ENCODE measurements around the gene NTM.

Gene NTM

DNA sequence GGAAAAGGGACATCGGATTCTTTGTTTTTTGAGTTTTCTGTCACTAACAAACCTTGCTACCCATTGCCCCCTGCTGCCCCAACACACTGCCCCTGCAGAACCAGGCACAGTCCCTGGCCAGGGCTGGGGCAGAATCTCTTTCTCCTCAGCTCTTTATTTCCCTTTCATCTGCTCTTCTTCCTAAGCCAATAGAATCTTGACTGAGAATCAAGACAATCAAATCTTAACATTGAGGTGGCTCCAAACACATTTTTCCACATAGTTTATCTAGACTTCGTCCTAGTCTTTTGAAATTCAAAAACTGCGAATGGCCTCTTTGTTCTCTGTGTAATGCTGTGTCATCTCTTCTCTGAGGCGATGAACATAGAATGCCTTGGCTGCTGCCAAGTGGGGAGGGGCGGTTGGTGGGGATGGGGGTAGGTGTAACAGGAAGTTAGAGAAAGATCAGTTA, 16.1 kb upstream of the NTM start:
- H3K4me3 Mint-ChIP-seq = no peak overlapping the region
- no peaks in the 10 kb centered on the region for H3K4me1 Mint-ChIP-seq
- no peaks in the 10 kb centered on the region for H3K36me3 Mint-ChIP-seq
- H3K9me3 Mint-ChIP-seq = no peaks in the 10 kb centered on the region
- no peak overlapping the region for H3K27ac Mint-ChIP-seq
- H3K27me3 Mint-ChIP-seq = no peaks in the 10 kb centered on the region
- DNase-seq (no peak), ATAC-seq (replicated peaks) (no peak)

DNA sequence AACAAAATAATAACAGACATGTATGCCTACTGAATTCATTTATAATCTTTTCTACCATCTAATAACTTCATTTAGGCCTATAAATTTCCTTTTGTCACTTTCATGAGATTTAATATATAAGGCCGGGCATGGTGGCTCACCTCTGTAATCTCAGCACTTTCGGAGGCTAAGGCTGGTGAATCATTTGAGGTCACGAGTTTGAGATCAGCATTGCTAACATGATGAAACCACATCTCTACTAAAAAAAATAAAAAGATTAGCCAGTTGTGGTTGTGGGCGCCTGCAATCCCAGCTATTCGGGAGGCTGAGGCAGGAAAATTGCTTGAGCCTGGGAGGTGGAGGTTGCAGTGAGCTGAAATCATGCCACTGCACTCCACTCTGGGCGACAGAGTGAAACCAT, 14.2 kb upstream of the NTM start:
- Mint-ChIP-seq H3K27me3 (no peaks in the 10 kb centered on the region), H3K4me3 (no peak overlapping the region), H3K27ac (no peak overlapping the region), H3K9me3 (no peaks in the 10 kb centered on the region), H3K4me1 (no peaks in the 10 kb centered on the region), H3K36me3 (no peaks in the 10 kb centered on the region)
- ATAC-seq (replicated peaks) = no peak
- no peak for DNase-seq

DNA sequence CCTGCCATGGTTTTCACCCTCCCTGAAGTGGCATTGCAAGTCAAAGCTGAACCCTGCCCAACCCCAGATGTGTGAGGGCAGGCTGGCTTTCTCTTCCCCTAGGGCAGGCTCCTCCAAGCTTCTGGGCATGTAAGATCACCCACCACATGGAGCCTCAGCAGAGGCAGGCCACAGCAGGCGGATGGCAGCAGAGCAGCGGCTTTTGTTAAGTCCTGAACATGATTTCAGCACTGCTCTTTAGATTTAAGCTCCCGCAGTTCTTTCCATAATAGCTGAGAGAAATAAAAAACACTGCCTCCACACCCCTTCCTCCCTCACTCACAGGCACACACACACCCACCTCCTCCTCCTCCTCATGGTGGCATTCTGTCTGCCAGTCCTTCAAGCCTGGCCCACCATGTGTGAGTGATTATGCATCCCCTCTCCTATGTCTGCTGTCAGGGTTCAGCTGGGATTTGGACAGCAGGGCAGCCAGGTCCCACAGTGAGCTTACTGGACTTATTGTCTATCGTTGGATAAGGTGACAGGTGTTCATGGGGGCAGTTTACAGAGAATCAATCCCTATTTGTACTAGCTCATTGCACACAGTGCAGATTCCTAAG, 5.0 kb upstream of the NTM start:
- no peaks in the 10 kb centered on the region for H3K36me3 Mint-ChIP-seq
- no peak for DNase-seq
- H3K27ac Mint-ChIP-seq = no peak overlapping the region
- peaks cover 0 to 3% of the 10 kb centered on the region in 2 donors for H3K9me3 Mint-ChIP-seq
- no peak for ATAC-seq (replicated peaks)
- H3K27me3 Mint-ChIP-seq = peaks cover 0 to 4% of the 10 kb centered on the region in 2 donors
- no peaks in the 10 kb centered on the region for H3K4me1 Mint-ChIP-seq
- H3K4me3 Mint-ChIP-seq = no peak overlapping the region

DNA sequence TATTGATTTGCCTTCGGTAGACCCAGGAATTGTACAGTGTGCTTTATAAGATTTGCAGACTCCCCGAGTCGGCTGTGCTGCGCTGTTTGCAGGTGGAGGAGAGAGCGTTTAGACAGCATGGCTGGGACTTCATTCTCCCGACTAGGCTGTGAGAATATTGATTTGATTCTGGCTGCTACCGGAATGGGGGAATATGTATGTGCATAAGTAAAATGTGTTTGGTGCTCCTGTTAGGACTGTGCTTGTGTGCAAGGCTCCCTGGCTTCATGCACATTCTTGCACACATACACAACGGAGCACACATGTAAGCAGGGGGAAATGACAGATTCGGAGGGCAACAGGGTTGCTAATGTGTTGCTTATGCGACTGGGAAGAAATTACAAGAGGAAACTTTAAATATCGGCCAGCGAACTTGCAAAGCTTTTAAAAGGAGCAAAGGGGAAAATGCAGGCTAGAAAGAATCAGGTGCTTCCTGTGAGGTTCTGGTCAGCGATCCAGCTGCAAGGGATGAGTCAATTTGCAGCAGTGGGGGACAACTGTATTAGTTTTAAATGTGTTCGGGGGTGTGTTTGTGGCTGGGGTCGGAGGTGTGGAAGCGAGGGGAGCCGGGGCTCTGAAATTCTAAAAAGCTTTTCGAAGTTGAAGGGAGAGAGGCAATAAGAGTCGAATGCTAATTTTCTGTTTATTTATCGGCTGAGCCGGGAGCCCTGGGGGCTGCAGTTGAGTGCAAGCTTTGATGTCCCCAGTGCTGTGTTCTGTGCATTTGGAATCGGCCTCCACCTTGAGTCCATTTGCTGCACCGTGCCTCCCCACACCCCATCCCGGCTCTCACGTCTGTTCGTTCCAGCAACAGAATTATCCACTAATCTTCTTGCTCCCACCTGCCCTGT, 731 bp downstream of the NTM start:
- ATAC-seq (replicated peaks) = no peak
- H3K4me1 Mint-ChIP-seq = no peaks in the 10 kb centered on the region
- H3K4me3 Mint-ChIP-seq = no peak overlapping the region
- H3K36me3 Mint-ChIP-seq = no peaks in the 10 kb centered on the region
- H3K27me3 Mint-ChIP-seq = peaks cover 0 to 7% of the 10 kb centered on the region in 2 donors
- H3K27ac Mint-ChIP-seq = no peak overlapping the region
- DNase-seq = no peak
- H3K9me3 Mint-ChIP-seq = no peaks in the 10 kb centered on the region

DNA sequence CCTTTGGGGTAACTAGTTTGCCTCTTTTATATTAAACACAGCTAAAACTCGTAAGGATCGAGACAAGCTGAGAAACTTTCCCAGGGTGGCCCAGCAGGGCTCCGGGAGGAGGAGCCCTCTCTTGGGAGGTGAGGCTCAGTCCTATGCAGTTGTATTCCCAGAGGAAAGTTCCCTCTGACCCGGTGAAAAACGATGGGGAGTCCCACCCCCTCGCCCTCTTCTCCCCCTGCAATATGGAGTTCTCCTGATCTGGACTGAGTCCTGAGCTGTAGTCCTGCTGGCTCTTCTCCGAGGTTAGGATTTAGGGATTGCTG, 1.3 kb downstream of the NTM start:
- ATAC-seq (replicated peaks) (no peak), DNase-seq (no peak)
- no peaks in the 10 kb centered on the region for H3K9me3 Mint-ChIP-seq
- no peaks in the 10 kb centered on the region for H3K36me3 Mint-ChIP-seq
- H3K4me3 Mint-ChIP-seq = no peak overlapping the region
- H3K4me1 Mint-ChIP-seq = no peaks in the 10 kb centered on the region
- peaks cover 0 to 7% of the 10 kb centered on the region in 2 donors for H3K27me3 Mint-ChIP-seq
- H3K27ac Mint-ChIP-seq = no peak overlapping the region

DNA sequence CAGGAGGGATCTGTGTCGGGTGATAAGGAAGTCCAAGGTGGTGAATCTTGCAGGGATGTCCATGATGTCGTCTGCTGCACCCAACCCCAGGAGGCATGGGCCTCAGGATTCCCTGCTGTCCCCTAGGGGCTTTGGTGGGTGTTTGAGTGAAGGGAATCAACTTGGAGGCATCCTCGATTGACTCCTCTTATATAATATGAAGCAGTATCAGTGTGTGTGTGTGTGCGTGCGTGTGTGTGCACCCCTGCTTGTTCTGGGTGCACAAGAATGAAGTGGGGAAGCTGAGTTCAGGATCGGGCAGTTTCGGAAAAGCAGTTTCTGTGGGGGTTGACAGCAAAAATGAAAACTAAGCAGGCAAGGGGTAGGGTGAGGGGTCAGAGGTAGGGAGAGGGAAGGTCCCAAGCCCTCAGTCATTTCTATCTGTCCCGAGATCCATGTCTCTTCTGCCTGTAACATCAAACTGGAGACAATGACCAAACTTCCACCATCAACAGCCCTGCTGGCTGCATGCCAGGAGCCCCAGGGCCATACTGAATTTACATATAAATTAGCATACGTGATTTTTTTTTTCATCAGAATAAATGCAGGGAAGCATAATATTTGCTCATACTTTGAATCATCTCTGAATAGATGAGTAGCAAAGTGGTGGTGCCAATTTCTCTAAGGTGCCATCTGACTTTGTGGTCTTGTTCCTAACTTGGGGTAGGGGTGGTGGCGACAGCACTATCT, 2.0 kb downstream of the NTM start:
- DNase-seq = no peak
- no peak overlapping the region for H3K4me3 Mint-ChIP-seq
- no peak overlapping the region for H3K27ac Mint-ChIP-seq
- H3K9me3 Mint-ChIP-seq = no peaks in the 10 kb centered on the region
- no peak for ATAC-seq (replicated peaks)
- peaks cover 0 to 7% of the 10 kb centered on the region in 2 donors for H3K27me3 Mint-ChIP-seq
- no peaks in the 10 kb centered on the region for H3K4me1 Mint-ChIP-seq
- no peaks in the 10 kb centered on the region for H3K36me3 Mint-ChIP-seq

DNA sequence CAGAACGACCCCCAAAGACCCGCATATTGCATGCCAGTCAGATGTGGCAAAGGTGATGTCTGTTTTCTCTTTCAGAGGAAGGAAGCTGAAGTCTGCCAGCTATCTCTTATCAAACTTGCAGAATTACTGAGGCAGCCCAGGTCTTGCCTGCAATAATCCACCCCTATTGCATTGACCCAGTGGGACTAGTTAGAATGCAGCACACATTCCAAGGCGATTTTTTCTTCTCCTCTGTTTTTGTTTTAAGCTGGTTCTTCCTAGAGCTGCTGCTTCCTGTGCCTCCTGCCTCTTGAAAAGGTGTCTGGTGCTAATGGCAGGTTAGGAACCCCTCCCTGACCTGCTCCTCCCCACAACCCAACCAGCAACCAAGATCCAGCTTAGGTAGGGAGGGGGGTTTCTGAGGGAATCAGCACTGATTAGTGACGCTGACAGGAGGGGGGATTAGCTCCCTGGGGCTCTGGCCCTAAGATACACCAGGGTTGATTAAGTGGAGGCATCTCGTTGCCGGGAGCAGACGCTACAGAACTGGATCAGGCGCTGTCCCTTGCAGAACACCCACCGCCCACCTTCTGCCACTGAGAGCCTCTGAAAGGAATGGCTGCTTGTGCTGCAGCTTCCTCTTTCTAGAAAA, 2.8 kb downstream of the NTM start:
- Mint-ChIP-seq H3K9me3 (no peaks in the 10 kb centered on the region), H3K4me3 (no peak overlapping the region), H3K36me3 (no peaks in the 10 kb centered on the region), H3K27me3 (peaks cover 0 to 7% of the 10 kb centered on the region in 2 donors), H3K27ac (no peak overlapping the region), H3K4me1 (no peaks in the 10 kb centered on the region)
- no peak for ATAC-seq (replicated peaks)
- no peak for DNase-seq

DNA sequence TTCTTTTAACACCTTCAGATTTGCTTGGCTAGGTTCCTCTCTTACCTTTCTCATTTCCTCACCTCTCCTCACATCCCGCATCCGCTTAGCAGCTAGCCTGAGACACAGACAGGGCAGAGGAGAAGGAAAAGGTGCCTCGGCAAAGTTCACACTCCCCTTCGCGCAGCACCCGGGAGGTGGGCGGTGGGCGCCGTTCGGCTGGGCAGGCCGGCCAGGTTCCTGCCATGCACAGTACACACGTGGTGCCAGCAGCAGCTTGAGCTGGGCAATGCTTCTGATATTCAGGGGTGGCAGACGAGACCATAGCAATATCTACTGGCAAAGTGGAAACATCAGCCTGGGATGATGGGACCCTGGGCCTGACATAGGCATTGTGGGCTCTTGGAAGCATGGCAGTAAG, 3.3 kb downstream of the NTM start:
- Mint-ChIP-seq H3K36me3 (no peaks in the 10 kb centered on the region), H3K4me3 (no peak overlapping the region), H3K9me3 (no peaks in the 10 kb centered on the region), H3K4me1 (no peaks in the 10 kb centered on the region), H3K27ac (no peak overlapping the region), H3K27me3 (peaks cover 0 to 6% of the 10 kb centered on the region in 2 donors)
- DNase-seq (no peak), ATAC-seq (replicated peaks) (no peak)

DNA sequence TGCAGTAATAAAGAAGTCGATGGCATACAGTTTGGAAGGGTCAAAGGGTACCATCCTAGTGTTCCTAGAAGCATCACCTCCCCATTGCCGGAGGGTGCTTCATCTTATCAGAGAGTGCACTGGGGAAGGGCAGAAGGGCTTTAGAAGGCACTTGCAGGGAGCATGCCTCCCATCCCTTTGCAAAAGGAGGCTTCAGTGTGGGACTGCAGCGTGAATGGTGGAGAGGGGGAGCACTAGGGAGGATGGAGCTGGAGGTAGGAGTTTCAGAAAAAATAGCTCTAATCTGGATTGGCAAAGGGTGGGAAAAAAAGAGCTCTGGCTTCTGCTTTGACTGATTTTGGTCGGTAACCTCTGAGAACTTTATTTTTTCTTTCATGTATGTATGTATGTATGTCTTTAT, 5.0 kb downstream of the NTM start:
- H3K4me3 Mint-ChIP-seq = no peak overlapping the region
- ATAC-seq (replicated peaks) (no peak), DNase-seq (no peak)
- H3K36me3 Mint-ChIP-seq = no peaks in the 10 kb centered on the region
- no peaks in the 10 kb centered on the region for H3K4me1 Mint-ChIP-seq
- no peak overlapping the region for H3K27ac Mint-ChIP-seq
- H3K27me3 Mint-ChIP-seq = peaks cover 0 to 3% of the 10 kb centered on the region in 2 donors
- no peaks in the 10 kb centered on the region for H3K9me3 Mint-ChIP-seq

DNA sequence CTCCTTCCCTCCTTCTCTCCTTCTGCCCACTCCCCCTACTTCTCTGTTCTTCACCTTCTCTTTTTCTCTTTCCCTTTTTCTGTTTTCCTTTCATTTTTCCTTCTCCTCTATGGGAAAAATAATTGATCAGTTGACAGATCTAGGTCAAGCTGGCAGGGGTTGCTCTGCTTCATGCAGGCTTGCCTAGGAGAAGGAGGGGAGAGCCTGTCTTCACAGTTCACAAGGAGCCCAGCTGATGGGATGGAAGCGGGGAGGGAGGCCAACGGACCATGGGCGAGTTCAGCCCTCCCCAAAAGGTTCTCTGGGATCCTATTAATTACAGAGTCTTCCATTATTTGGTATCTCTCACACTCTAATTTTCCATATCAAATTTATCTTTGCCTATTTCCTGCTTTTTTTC, 5.5 kb downstream of the NTM start:
- no peak for ATAC-seq (replicated peaks)
- H3K9me3 Mint-ChIP-seq = peaks cover 0 to 1% of the 10 kb centered on the region in 2 donors
- no peak for DNase-seq
- no peaks in the 10 kb centered on the region for H3K36me3 Mint-ChIP-seq
- H3K27me3 Mint-ChIP-seq = peaks cover 0 to 3% of the 10 kb centered on the region in 2 donors
- no peak overlapping the region for H3K27ac Mint-ChIP-seq
- H3K4me1 Mint-ChIP-seq = no peaks in the 10 kb centered on the region
- no peak overlapping the region for H3K4me3 Mint-ChIP-seq

DNA sequence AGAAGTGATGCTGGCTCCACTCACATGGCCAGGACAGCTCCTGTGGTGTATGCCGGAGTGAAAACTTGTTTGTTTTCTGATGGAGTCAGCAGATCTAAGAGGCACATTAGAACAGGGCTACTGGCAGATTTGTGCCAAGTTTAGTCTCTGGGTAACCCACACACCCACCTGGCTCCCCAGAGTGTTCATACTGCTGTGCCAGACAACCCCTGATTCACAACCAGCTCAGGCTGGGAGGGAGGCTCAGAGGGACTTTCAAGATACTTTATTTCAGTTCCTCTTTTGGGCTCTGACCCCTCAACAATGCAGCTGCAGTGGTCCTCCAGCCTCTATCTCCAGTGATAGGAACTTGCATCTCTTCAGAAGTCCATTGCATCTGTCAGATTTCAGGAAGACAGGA, 8.5 kb downstream of the NTM start:
- H3K36me3 Mint-ChIP-seq = no peaks in the 10 kb centered on the region
- DNase-seq (no peak), ATAC-seq (replicated peaks) (peak; percentile 63 to 92)
- H3K4me3 Mint-ChIP-seq = no peak overlapping the region
- H3K4me1 Mint-ChIP-seq = no peaks in the 10 kb centered on the region
- peaks cover 0 to 3% of the 10 kb centered on the region in 2 donors for H3K27me3 Mint-ChIP-seq
- H3K9me3 Mint-ChIP-seq = peaks cover 0 to 2% of the 10 kb centered on the region in 2 donors
- no peak overlapping the region for H3K27ac Mint-ChIP-seq

DNA sequence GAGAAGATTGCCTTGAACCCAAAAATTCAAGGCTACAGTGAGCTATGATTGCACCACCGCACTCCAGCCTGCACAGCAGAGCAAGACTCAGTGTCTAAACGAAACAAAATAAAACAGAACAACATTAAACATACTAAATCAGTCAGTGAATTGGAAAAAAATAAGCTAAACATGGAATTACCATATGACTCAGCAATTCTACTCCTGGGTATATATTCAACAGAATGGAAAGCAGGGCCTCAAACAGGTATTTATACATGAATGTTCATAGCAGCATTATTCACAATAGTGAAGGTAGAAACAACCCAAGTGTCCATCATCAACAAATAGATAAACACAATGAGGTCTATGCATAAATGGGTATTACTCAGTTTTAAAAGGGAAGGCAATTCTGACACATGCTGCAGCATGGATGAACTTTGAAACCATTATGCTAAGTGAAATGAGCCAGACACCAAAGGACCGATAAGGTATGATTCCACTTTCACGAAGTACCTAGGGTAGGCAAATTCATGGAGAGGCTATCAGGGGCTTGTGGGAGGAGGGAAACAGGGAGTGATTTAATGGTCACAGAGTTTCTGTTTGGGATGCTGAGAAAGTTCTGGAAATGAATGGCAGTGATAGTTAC, 15.5 kb downstream of the NTM start:
- no peak for DNase-seq
- no peaks in the 10 kb centered on the region for H3K27me3 Mint-ChIP-seq

DNA sequence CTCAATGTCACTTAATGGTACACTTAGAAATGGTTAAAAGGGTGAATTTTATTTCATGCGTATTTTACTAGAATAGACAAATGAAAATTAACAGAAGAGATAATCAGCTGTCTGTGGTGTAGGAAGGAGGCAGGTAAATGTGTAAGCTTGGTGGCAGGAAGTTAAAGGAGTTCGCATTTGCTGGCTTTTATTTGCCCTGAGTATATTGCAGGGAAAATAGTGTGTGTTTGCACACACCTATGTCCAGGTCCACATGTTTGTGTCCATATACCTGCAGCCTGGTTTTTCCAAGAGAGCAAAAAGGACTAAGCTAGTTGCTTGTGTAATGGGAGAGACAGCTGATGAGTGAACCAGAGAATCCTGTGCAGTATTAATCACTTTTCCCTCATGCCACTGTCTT, 16.0 kb downstream of the NTM start:
- H3K4me1 Mint-ChIP-seq = no peaks in the 10 kb centered on the region
- no peak overlapping the region for H3K4me3 Mint-ChIP-seq
- ATAC-seq (replicated peaks) = no peak
- H3K36me3 Mint-ChIP-seq = no peaks in the 10 kb centered on the region
- peaks cover 2 to 3% of the 10 kb centered on the region in 2 donors for H3K9me3 Mint-ChIP-seq
- no peak for DNase-seq
- H3K27me3 Mint-ChIP-seq = no peaks in the 10 kb centered on the region
- no peak overlapping the region for H3K27ac Mint-ChIP-seq

More for the DNA sequence above, 15.5 kb downstream of the NTM start:
- H3K4me3 Mint-ChIP-seq = no peak overlapping the region
- ATAC-seq (replicated peaks) = no peak
- no peaks in the 10 kb centered on the region for H3K36me3 Mint-ChIP-seq
- peaks cover 3% of the 10 kb centered on the region in 2 donors for H3K9me3 Mint-ChIP-seq
- H3K4me1 Mint-ChIP-seq = no peaks in the 10 kb centered on the region
- no peak overlapping the region for H3K27ac Mint-ChIP-seq

DNA sequence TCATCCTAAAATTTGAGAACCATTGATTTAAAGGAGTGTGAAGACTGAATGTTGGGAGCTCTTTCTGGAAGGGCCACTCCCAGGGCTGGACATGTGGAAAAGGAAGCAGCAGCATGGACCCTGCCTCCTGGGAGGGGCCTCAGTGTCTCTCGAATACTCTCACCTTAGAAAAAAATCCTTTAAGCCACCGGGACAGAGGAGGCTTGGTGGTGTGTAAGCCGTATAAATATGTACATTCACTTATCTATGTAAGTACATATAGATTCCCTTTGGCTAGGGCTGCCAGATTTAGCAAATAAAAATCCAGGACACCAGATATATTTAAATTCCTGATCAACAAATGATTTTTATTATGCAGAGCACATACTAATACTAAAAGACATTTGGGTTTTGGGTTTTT, 17.6 kb downstream of the NTM start:
- H3K27me3 Mint-ChIP-seq = no peaks in the 10 kb centered on the region
- no peak overlapping the region for H3K4me3 Mint-ChIP-seq
- no peak for ATAC-seq (replicated peaks)
- H3K4me1 Mint-ChIP-seq = no peaks in the 10 kb centered on the region
- H3K36me3 Mint-ChIP-seq = no peaks in the 10 kb centered on the region
- DNase-seq = no peak
- peaks cover 2 to 3% of the 10 kb centered on the region in 2 donors for H3K9me3 Mint-ChIP-seq
- no peak overlapping the region for H3K27ac Mint-ChIP-seq
